ENCODE measurements around the gene GRK6. TPM values are rescaled to one million over a fixed set of nuclear protein-coding genes. Genes with fewer than 3 reads are reported as not detected.

Gene GRK6
- total RNA-seq, 2 donors from 2014 or later, result 28.6 to 32.4 TPM

DNA sequence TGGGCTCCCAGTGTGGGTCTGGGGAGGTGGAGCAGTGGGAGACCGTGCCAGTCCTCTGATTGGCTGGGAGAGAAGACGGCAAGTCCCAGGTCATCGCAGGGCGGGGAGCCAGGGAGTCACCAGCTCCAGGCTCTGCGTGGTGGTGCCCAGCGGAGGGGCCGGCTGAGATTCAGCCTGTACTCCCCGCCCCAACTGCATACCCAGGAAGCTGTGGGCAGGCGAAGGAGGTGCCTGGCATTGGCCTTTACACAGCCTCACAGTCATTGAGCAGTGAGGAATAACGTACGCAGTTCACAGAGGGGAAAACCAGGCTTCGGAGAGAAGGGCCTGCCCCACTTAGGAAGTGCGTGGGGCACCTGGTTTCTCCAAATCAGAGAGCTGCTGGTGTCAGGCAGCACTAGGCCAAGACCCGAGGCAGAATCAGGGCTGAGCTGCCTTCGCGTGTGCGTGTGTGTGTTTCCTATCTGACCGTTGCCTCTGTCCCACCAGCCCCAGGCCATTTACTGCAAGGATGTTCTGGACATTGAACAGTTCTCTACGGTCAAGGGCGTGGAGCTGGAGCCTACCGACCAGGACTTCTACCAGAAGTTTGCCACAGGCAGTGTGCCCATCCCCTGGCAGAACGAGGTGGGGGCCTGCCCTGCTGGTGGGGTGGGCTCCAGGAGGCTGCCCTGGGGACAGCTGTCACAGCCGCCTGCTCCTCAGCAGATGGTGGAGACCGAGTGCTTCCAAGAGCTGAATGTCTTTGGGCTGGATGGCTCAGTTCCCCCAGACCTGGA, 13.9 kb downstream of the GRK6 start:
- Histone ChIP-seq H3K9me3 (no peaks in the 10 kb centered on the region), H3K4me3 (no peak overlapping the region), H3K27me3 (replicated peaks; ENCODE audit: insufficient read depth) (no peaks in the 10 kb centered on the region), H3K27ac (no peak overlapping the region), H3K36me3 (peaks cover 0 to 9% of the 10 kb centered on the region in 2 donors), H3K4me1 (replicated peaks) (no peaks in the 10 kb centered on the region)
- no peak for DNase-seq (ENCODE audit: low spot score)
- 79% methylated on average over 24 of the region's 24 CpGs for WGBS
- intact Hi-C loops (cut with DNase I), result no loop called here
- TF ChIP-seq, protein P1, sequence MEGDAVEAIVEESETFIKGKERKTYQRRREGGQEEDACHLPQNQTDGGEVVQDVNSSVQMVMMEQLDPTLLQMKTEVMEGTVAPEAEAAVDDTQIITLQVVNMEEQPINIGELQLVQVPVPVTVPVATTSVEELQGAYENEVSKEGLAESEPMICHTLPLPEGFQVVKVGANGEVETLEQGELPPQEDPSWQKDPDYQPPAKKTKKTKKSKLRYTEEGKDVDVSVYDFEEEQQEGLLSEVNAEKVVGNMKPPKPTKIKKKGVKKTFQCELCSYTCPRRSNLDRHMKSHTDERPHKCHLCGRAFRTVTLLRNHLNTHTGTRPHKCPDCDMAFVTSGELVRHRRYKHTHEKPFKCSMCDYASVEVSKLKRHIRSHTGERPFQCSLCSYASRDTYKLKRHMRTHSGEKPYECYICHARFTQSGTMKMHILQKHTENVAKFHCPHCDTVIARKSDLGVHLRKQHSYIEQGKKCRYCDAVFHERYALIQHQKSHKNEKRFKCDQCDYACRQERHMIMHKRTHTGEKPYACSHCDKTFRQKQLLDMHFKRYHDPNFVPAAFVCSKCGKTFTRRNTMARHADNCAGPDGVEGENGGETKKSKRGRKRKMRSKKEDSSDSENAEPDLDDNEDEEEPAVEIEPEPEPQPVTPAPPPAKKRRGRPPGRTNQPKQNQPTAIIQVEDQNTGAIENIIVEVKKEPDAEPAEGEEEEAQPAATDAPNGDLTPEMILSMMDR (IDR thresholded peaks at IDR 0.05), result no peak
- no peak for TF ChIP-seq POLR2AphosphoS5 (IDR thresholded peaks at IDR 0.05)
- TF ChIP-seq POLR2A (IDR thresholded peaks at IDR 0.05), result no peak

DNA sequence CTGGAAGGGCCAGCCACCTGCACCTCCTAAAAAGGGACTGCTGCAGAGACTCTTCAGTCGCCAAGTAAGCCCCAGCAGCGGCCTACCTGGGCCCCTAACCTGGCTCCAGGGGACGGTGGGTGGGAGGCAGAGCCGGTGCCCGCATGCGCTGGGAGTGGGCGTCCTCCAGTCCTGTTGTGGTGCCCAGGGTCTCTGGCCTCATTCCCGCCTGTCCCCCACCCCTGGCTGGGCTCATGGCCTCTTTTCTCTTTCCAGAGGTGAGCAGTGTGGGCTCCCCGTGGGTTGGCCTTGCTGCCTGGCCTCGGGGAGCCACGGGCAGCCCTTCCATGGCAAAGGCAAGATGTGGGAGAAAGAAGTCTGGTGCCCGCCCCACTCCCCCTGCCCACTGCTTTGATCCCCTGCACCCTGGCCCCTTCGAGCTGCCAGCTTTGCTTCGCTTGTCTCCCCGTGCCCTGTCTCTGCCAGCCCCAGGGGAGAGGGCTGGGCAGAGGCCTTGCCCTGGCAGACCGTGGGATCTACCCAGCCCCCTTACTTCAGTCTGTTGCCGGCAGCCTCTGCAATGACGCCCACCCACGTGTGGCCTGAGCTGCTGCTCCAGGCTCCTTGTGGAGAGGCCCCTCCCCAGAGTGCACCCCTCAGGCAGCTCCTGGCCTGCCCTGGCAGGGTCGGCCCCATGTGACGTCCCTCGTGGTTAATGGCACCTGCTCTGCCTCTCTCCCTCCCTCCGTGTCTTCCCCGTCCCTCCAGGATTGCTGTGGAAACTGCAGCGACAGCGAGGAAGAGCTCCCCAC, 14.7 kb downstream of the GRK6 start:
- Histone ChIP-seq H3K4me3 (no peak overlapping the region), H3K4me1 (replicated peaks) (no peaks in the 10 kb centered on the region), H3K27me3 (replicated peaks; ENCODE audit: insufficient read depth) (no peaks in the 10 kb centered on the region), H3K27ac (no peak overlapping the region), H3K36me3 (peaks cover 0 to 5% of the 10 kb centered on the region in 2 donors), H3K9me3 (no peaks in the 10 kb centered on the region)
- no peak for DNase-seq (ENCODE audit: low spot score)
- TF ChIP-seq, protein P1 (IDR thresholded peaks at IDR 0.05), result no peak
- TF ChIP-seq POLR2A (IDR thresholded peaks at IDR 0.05) (no peak), POLR2AphosphoS5 (IDR thresholded peaks at IDR 0.05) (no peak)
- WGBS, result 82% methylated on average over 26 of the region's 26 CpGs
- intact Hi-C loops (cut with DNase I), result no loop called here

DNA sequence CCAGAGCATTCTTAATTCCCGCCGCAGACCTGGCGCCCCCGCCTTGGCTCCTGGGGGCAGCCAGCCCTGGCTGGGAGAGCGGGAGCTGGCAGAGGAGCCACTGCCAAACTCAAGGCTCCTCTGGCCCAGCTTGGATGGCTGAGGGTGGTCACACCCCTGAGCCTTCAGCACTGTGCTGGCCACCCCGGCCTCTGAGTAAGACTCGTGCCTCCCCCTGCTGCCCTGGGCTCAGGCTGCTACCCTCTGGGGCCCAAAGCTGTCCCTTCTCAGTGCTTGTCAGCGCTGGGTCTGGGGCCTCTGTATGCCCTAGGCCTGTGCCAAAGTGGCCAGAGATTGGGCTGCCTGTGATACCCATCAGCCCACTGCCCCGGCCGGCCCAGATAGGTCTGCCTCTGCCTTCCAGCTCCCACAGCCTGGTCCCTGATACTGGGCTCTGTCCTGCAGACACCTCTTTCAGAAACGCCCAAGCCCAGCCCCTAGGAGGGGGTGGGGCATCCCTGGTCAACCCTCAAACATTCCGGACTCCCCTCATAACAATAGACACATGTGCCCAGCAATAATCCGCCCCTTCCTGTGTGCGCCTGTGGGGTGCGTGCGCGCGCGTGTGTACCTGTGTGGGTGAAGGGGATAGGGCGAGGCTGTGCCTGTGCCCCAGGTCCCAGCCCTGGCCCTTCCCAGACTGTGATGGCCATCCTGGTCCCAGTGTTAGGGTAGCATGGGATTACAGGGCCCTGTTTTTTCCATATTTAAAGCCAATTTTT, 15.8 kb downstream of the GRK6 start:
- DNase-seq (ENCODE audit: low spot score), result no peak
- WGBS, result 89% methylated on average over 20 of the region's 20 CpGs
- H3K4me3 ChIP-seq, result no peak overlapping the region
- no peaks in the 10 kb centered on the region for H3K27me3 ChIP-seq (replicated peaks; ENCODE audit: insufficient read depth)
- no peaks in the 10 kb centered on the region for H3K36me3 ChIP-seq
- TF ChIP-seq POLR2A (IDR thresholded peaks at IDR 0.05) (no peak), POLR2AphosphoS5 (IDR thresholded peaks at IDR 0.05) (no peak)
- TF ChIP-seq, protein P1 (IDR thresholded peaks at IDR 0.05), result no peak
- peaks cover 3% of the 10 kb centered on the region for H3K4me1 ChIP-seq (replicated peaks)
- H3K27ac ChIP-seq, result no peak overlapping the region
- intact Hi-C loops (cut with DNase I), result no loop called here
- no peaks in the 10 kb centered on the region for H3K9me3 ChIP-seq

DNA sequence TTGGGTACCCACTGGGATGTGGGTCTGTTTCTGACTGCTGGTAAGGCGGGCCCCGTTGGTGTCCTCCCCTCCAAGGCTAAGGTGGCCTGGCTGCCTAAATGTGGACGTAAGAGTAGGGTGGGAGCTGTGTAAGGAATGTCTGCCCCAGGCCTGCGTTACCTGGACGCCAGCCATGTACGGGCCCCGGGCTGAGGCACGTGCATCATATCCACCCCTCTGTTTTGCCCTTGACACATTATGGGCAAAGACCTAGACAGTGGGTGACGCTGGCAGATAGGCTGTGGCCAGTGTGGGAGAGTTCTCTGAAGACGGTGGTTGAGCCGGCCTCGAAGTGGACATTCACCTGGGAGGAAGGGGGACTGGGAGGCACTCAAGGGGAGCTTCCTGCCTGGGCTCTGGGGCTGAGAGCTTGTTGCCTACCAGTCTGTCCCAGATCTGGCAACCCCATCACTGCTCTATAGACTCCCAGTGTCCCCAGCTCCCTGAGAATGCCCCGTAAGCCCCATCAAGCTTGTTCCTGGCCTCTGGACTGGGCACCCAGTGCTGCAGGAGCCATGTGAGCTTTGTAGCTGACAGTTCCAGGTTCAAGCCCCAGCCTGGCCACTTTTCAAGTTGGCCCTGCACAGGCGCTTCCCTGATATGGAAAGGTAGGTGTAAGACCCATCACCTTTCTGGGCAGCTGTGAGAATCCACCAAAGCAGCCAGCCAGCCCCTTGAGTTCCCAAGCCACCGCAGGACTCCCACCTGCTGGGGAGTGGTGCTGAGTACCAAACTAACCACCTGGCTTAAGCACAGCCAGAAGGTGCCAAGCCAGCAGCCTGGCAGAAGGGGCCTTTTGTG, 16.9 kb downstream of the GRK6 start:
- TF ChIP-seq POLR2AphosphoS5 (IDR thresholded peaks at IDR 0.05), result no peak
- TF ChIP-seq, protein P1 (IDR thresholded peaks at IDR 0.05), result no peak
- TF ChIP-seq POLR2A (IDR thresholded peaks at IDR 0.05), result no peak
- Histone ChIP-seq H3K27ac (no peak overlapping the region), H3K4me3 (no peak overlapping the region), H3K27me3 (replicated peaks; ENCODE audit: insufficient read depth) (no peaks in the 10 kb centered on the region), H3K9me3 (no peaks in the 10 kb centered on the region), H3K4me1 (replicated peaks) (peaks cover 4% of the 10 kb centered on the region), H3K36me3 (no peaks in the 10 kb centered on the region)
- DNase-seq (ENCODE audit: low spot score), result no peak
- WGBS, result 69% methylated on average over 15 of the region's 15 CpGs
- intact Hi-C loops (cut with DNase I), result no loop called here

All from prostate gland (tissue), 2 donors.